Loucy (cell line): ENCODE measurements around the gene CDK5.

Source experiments
- CTCF ChIP-seq: fragments of 200-600 bp; sonication (generic); conservative IDR thresholded peaks from 2 replicates; pipeline ENCODE4 v1.5.1; 2014; ENCODE audit warnings: mild to moderate bottlenecking, antibody characterized with exemption, low read length
- EZH2phosphoT487 ChIP-seq: fragments of 200-600 bp; IDR thresholded peaks from 2 replicates; pipeline ENCODE4 v1.6.1; 2018; ENCODE audit warnings: antibody characterized with exemption, mild to moderate bottlenecking, moderate library complexity, borderline replicate concordance

- TF ChIP-seq CTCF (no peak), EZH2phosphoT487 (no peak)
Measured at GRCh38 chr7:151018421-151019129, 39.1 kb downstream of the CDK5 start.
